GM18907 (cell line): ENCODE measurements around the gene SETD5.

ENCODE experiments used
- ATAC-seq: cut with Tn5 transposase; IDR thresholded peaks from one replicate; pipeline ENCODE4 v1.9.1; 2021; ENCODE audit warnings: mild to moderate bottlenecking, moderate library complexity; ENCODE audit not compliant: unreplicated experiment

Gene SETD5

GRCh38 chr3:9406856-9407626 is 9.6 kb downstream of the SETD5 start:
- no peak for ATAC-seq

DNA sequence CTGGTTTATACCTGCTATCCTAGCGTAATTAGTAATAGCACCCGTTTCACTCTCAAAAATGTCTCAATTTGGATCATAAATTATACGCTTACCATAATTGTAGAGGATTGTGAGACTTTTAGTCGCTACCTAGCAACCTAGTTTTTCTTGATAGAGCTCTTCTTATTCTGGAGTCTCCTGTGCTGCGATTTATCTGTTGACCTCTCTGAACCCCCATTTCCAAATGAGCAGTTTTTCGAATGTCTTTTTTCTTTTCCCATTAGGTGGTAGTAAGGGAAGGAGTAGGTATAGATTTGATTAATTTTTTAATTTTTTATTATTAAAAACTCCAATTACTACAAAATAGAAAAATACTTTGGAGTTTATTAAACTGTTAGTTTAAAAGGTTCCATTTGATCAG is 10.6 kb downstream of the SETD5 start:
- ATAC-seq, result no peak

GRCh38 chr3:9408546-9408945 is 11.1 kb downstream of the SETD5 start:
- no peak for ATAC-seq

GRCh38 chr3:9409981-9410854 is 12.8 kb downstream of the SETD5 start:
- ATAC-seq, result no peak

DNA sequence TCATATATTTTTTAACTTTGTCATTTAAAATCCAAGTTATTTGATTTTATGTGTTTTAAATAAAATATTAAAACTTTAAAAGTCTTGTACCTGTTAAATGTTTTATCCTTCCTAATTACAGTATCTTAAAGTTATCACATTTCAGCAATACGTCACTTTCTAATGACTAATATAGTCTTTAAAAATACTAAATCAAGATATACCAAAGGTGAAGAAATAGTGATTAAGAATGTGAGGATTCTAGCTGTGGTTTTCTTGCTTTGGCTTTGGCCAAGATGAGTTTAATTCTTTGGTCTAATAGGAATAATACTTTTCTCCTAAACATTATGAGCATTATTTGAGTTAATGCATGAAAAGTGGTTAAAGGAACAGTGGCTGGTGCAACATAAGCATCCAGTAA is 13.9 kb downstream of the SETD5 start:
- ATAC-seq, result no peak

GRCh38 chr3:9412293-9412692 is 14.9 kb downstream of the SETD5 start:
- no peak for ATAC-seq

GRCh38 chr3:9414826-9415225 is 17.4 kb downstream of the SETD5 start:
- ATAC-seq, result no peak

DNA sequence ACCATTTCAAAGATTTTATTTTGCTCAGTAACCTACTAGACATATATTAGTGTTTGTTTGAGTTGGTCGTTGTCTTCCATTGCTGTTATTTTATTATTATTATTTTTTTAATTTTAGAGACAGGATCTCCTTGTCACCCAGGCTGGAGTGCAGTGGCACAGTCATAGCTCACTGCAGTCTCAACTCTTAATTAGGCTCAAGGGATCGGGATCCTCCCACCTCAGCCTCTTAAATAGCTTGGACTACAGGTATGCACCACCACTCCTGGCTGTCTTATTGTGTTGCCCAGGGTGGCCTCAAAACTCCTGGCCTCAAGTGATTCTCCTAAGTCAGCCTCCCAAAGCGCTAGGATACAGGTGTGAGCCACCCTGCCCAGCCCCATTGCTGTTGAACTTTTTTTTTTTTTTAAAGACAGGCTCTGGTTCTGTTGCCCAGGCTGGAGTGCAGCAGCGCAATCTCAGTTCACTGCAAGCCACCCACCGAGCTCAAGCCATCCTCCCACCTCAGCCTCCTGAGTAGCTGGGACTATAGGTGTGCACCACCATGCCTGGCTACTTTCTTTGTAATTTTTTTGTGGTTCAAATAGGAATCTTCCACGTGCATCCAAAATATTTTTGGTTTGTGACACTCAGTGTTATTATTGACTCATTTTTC is 18.2 kb downstream of the SETD5 start:
- no peak for ATAC-seq

DNA sequence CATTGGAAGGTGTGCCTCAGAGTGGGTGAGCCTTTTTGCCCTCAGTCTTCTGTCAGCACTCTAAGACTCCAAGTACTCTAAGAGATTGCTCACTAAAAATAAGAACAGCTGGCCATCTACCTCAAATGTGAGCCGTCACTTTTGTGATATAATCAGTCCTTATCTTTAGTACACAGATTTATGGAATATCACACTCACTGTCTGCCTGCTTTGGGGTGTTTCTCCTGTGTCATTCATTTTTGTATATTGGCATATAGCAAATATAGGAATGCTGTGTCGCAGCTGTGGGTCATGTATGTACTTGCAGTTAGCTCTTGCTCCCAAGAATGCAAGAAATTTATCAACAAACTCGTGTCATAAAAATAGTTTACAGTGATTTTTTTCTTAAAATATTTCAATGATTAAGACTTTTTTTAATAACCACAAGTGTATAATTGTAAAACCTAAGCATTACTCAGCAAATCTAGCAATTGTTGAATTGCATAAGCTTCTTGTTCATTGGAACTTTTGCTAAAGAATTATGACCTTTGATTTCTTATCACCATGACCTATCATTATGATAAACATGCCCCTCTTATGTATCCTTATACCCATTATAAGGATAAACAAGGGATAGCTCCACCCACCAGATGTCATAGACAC is 18.8 kb downstream of the SETD5 start:
- no peak for ATAC-seq

DNA sequence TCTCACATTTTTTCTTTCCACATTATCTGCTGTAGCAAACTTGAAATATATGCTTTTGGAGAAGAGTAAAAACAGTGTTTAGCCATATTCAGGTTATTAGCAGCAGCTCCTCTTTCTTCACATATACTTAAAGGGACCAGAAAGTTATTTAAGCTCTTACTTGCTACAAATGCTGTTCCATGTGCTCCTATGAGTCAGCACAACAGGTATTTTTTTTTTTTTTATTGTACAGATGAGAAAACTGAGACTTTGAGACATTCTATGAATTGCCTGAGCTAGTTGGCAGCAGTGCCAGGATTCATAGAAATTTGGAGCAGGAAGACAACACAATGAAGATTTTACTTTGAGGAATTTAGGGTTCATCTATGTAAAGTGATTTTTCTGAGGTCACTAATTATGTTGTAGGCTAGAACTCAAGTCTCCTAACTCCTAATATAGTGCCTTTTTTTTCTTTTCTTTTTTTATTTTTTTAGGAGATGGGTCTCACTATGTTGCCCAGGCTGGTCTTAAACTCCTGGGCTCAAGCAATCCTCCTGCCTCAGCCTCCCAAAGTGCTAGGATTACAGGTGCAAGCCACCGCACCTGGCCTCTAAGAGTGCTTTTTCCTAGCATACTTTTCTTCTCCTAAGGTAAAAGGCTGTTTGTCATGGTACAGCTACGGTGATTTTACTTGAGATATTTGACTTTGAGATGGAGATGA is 23.6 kb downstream of the SETD5 start:
- ATAC-seq, result no peak

DNA sequence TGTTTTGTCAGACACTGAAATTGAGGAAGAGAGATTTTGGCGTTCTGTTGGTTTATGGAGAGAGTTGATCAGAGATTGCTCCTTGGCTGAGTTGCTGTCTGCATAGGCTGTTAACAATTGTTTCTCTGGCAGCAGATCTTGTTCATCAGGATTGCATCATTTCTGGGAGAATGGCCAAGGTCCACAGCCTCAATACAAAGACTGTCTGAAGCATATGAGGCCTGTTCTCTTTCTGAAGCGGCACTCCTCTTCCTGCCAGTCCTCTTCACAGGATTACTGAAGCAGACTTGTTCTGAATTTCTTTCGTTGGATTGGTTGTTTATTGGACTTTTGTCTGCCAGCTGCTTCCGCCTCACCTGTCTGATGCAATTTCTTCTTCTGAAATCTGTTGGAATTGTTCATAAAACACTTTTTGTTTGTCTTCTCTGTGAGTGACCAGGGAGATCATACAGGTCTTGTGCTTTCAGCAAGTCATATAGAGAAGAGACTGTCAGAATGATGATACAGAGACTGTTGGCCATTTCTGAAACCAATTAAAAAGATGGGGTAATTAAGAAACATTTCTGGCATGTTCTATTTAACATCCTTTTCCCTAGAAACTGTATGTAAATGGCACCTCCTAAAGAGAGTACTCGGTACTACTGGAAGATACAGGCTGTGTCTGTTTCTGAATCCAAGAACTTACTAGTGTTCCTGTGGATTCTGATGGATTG is 25.5 kb downstream of the SETD5 start:
- no peak for ATAC-seq

DNA sequence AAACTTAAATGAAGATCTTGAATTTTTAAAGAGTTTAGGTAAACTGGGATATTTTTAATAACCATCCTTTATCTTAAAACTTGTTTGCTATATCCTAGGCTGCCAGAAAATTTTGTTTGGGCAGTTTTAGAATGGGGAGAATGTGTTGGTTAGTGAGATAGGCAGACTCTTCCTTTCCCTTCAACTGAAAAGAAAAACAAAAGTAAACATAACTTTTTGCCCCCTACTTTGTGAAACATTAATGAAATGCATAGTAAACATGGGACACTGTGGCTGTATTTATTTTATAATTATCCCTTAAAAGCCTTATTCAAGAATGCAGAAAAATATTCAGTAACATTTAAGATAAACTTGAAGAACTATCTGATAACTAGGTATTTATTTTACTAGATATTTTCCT is 31.0 kb downstream of the SETD5 start:
- no peak for ATAC-seq

- ATAC-seq, result no peak
These were observed 33.3 kb downstream of the SETD5 start for GRCh38 chr3:9430733-9431132.

DNA sequence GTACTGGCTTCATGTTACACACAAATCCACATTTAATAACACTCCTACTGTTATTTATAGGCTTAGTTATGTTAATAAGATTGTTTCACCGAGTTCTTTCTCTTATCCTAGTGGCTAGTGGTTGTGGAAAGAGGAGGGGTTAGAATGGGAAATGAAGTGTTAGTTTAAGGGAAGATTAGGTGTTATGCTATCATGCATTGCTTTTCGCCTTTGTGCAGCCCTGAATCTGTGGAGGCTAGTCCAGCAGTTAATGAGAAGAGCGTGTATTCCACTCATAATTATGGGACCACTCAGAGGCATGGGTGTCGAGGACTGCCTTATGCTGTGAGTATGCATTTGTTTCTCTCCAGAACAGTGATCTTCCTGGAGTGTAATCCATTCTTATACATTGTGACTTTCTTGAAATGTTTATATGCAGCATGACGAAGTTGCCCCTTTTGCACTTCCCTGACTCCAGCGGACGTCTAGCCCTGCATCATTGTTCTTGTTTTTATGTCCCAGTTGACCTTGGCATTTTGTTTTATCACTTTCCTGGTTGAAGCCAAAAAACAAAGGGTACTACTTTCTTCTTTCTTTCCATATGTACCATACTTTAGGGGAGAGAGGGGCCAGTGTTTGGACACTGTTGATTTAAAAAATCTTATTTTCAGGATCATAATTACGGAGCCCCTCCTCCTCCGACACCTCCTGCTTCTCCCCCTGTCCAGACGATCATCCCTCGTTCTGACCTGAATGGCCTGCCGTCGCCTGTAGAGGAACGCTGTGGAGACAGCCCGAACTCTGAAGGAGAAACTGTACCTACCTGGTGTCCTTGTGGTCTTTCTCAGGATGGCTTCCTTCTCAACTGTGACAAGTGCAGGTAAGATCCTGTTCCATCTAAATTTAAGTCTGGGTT is 36.5 kb downstream of the SETD5 start:
- no peak for ATAC-seq

DNA sequence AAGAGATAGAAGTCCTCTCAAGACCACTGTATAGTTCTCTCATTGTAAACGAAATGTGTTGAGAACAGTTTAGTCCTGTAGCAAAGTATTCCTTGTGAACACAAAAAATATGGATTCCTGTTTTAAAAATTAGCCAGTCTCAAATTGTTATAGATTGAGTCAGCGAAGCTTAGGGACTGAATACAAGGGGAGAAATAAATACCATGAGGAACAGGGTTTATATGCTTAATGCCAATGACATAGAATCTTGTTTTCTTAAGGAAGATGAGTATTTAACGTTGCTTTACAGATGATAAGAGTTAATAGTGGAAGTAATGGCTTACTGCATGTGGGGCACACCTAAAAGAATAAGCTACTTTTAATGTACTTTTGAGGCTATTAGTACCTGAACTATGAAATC is 37.9 kb downstream of the SETD5 start:
- no peak for ATAC-seq

DNA sequence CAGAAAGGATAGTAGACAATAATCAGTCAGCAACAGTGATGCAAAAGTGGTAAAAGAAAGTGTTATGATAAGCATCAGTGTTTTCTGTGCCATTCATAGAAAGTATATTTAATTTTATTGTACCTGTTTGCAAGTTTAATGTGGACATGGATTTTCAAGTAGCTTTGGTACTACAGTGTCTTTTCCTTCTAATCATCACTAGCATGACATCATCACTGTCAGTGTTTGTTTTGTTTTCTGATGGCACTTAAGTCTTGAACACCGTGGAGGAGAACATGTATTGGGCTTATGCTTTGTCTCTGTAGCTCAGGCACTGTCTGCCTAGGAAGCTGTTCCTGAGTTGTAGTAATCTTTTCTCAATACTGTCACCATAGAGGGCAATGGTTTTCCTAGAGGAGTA is 41.9 kb downstream of the SETD5 start:
- ATAC-seq, result no peak

DNA sequence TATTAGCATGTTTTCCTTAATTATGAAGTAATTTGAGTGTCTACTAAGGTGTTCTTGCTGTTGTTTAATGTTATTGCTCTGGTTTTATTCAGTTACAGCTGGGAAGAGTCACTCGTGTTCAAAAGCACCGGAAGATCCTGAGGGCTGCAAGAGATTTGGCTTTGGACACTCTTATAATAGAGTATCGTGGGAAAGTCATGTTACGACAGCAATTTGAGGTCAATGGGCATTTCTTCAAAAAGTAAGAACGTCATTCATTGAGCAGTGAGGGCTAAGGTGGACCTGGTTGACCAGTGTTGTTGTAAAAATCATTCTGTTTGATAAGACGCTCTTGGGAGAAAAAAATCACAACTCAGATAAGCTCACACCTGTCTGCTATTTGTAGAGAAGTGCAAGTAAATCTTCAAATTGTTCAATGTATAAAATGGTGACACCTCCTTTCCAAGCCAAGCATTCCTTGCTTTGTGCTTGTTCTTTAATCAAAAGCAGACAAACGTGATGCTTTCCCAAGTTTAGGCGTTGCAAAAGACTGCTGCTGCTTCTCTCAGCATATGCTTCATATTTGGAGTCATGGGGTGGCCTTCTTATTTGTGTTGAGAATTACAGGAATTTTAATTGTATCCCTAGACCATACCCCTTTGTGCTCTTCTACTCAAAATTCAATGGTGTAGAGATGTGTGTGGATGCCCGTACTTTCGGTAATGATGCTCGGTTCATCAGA is 44.2 kb downstream of the SETD5 start:
- ATAC-seq, result no peak

DNA sequence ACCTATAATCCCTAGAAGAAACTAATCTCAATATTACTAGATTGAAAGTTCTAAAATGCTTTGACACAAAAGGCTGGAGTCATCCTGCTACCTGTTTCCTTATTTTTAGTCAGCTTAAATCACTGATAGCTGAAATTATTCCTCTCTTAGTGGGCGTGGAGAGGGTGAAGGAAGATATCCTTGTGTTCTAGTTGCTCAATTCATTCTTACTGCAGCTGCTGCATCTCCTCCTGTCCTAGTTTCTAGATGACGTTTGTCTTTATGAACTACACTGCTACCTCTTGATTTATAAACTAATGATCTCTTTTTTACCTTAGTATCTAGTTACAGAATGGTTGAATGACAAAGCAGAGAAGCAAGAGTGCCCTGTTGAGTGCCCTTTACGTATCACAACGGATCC is 50.7 kb downstream of the SETD5 start:
- no peak for ATAC-seq
